ENCODE data around the gene PGAP2. TPM values are rescaled to one million over a fixed set of nuclear protein-coding genes. Genes with fewer than 3 reads are reported as not detected.

The PGAP2 gene
- total RNA-seq, 1 donor from 2014 or later = 21.8 TPM

DNA sequence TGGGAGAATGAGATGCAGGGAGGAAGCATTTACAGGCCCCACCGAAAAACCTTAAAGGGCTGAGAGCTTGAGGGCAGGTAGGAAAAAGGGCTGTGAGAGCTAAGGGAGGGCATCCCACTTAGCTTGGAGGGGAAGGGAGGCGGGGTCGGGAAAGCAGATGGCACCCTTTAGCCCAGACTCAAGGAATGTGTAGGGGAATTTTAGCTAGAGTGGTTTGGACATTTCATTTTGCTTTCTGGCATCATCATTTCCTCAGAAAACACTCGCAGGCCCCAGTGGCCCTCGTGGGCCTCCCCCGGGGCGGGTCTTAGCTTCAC is 46.3 kb downstream of the PGAP2 start:
- intact Hi-C loops (cut with micrococcal nuclease) = loop anchor here (1.0 to 2.0 kb wide), 3 partner anchors 13 to 218 kb away; no protein-coding TSS in a partner anchor

DNA sequence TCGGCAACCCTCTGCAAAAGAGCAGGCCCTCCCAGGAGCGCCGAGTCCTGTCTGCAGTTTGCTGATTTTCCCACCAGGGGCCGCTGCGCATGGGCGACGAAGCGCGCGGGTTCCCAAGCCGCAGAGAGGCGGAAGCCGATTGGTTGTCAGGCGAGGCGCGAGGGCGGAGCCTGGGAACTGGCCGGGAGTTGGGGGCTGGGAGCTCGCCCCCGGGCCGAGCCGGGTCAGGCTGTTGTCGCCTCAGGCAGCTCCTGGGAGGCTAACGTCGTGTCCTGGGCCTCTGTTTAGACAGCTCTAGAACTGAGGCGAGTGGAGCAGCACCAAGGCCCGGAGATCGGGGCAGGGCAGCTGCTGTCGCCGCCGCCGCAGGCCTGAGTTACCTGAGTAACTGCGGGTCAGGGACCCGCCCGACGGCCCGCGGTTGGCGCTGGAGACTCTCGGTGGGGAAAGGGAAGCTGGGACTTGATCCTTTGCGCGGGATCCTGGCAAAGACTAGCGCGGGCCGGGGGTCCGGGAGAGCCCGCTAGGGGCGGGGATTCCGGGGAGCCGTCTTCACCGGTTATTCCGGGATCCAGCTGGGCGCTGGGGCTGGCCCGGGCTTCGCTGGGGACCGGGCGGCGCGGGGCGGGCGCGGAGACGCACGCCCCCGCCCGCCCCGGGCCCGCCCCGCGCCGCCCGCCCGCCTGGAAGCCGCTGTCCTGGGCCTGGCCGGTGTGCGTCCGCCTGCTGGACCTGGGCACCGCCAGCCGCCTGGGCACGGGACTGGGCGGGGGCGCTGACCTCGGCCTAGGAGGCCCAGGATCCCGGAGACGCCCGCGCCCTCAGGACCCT is 46.8 kb downstream of the PGAP2 start, which contains the start of gene STIM1:
STIM1 (plus strand) TSS at position 688 of the 831 bp plus-strand sequence. CDS start 607 bp downstream, outside the sequence.
- intact Hi-C loops (cut with micrococcal nuclease) = loop anchor here (1.0 to 5.0 kb wide), 5 partner anchors 14 to 537 kb away; partner anchors contain the start of genes RRM1 and TRIM21

DNA sequence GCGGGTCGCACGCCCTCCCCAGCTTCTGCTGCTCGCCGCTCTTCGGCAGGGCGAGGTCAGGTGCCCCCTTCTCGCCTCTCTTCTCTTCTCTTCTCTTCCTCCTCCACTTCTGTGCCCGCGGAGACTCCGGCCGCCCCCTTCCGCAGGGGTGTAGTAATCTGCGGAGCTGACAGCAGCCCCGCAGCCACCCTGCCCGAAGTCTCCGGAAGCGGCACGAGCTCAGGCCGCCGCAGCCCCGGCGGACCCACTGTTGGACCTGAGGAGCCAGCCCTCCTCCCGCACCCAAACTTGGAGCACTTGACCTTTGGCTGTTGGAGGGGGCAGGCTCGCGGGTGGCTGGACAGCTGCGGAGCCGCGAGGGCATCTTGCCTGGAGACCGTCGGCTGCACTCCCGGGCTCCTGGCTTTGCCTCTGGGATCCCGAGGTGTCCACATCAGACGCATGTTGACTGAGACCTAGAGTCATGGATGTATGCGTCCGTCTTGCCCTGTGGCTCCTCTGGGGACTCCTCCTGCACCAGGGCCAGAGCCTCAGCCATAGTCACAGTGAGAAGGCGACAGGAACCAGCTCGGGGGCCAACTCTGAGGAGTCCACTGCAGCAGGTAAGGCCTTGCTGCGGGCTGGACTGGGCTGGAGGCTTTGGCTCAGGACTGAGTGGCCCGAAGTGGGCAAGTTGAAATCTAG is 47.6 kb downstream of the PGAP2 start:
- intact Hi-C loops (cut with micrococcal nuclease) = loop anchor here (1.0 to 5.0 kb wide), 3 partner anchors 87 to 536 kb away; partner anchors contain the start of genes RRM1 and TRIM21

DNA sequence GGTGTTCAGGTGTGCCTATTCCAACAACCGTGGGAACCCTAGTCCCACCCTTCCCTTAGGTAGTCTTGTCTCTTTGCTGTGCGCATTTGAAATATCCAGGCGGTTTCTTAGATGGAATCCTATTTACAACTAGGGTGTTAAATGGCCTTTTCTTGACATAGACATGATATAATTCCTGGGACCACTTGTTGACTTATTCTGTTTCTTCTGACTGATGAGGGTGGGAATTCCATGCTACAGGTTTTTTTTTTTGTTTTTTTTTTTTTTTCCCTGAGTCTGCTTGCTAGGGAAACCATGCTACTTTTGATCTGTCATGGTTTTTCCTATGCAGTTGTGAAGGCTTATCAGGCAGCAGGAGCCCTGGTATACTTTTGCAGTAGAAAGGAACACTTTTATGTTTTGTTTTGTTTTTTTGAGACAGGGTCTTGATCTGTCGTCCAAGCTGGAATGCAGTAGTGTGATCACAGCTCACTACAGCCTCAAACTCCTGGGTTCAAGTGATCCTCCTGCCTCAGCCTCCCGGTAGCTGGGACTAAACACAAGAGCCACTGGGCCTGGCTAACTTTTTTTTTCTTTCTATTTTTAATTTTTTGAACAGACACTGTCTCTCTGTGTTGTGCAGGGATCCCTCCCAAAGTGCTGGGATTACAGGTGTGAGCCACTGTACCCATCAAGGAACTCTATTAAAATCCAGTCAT is 48.6 kb downstream of the PGAP2 start:
- intact Hi-C loops (cut with micrococcal nuclease) = loop anchor here (5.0 kb wide), 1 partner anchor 535 kb away; the partner anchor contains the start of gene TRIM21

DNA sequence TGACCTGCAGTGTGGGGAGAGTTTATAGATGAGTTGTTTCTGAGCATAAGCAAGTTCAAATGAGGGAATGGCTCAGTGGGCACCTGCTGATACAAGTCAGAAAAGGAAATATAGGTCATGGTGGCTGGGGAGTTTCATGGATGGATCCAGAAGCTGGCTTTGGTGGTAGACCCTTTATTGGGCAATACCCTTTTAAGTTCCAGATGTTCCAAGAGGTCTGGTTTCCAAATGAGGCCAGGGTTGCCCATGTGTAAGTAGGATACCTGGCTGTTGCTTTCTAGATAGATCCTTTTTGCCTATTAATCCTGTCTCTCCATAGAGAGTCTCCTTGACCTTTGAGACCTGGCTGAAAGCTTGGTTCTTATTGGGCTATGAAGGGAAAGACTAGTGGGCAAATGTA is 49.3 kb downstream of the PGAP2 start:
- intact Hi-C loops (cut with micrococcal nuclease) = loop anchor here (5.0 kb wide), 1 partner anchor 535 kb away; the partner anchor contains the start of gene TRIM21

DNA sequence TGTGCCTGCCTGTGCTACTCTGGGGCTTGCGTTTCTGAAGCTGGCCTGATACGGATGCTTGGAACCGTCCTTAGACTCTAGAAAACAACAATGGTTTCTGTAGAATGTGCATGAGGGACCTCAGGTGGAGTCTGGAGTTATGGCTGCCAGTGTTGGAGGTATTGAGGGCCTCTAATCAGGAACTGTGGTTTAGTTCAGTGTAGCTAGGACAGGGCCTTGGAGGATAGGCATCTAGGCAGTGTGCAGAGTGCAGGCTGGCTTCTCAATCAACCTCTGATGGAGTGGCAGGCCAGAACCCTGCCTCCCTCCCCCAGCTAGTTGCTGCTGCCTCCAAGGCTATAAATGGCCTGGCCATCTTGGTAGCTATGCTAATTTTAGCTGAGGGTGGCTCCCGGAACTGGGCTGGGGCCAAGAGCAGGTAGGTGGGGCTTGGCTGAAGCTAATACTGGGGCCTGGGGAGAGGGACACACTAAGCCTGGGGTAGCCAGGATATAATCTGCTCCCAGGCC is 51.1 kb downstream of the PGAP2 start:
- intact Hi-C loops (cut with micrococcal nuclease) = loop anchor here (5.0 kb wide), 1 partner anchor 533 kb away; the partner anchor contains the start of gene TRIM21

DNA sequence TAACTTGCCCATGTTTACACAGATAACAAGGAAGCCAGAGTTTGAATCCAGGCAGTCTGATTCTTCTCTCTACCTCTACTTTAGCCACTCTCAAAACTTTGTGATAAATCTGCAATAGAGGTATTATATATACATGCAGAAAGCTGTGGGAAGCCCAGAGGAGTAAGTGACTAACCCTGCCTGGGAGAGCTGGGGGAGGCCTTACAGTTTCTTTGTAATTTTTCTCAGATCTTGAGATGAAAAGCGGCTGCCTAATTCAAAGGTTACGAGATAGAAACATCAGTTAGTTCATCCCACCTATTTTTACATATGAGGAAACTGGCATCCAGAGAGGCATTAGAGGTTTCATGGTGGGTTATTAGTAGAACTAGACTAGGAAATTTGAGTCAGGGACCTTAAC is 52.0 kb downstream of the PGAP2 start:
- intact Hi-C loops (cut with micrococcal nuclease) = loop anchor here (2.0 kb wide), 1 partner anchor 18 kb away; no protein-coding TSS in a partner anchor

DNA sequence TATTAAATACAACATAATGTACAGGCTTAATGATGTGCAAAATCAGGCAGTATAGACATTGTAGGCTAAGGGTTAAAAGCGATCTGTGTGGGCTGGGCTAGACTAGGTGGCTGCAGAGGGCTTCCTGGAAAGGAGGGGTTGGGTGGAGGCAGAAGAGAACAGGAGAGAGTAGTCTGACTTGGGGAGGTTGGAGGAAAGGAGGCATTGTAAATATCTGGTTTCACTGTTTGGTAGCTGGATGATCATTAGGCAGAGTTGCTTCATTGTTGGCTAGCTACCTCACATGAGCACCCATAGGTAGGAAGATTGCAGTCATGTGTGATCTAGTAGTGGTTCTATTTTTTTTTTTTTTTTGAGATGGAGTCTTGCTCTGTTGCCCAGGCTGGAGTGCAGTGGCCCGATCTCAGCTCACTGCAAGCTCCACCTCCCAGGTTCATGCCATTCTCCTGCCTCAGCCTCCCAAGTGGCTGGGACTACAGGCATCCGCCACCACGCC is 52.6 kb downstream of the PGAP2 start:
- intact Hi-C loops (cut with micrococcal nuclease) = loop anchor here (2.0 kb wide), 1 partner anchor 18 kb away; no protein-coding TSS in a partner anchor

DNA sequence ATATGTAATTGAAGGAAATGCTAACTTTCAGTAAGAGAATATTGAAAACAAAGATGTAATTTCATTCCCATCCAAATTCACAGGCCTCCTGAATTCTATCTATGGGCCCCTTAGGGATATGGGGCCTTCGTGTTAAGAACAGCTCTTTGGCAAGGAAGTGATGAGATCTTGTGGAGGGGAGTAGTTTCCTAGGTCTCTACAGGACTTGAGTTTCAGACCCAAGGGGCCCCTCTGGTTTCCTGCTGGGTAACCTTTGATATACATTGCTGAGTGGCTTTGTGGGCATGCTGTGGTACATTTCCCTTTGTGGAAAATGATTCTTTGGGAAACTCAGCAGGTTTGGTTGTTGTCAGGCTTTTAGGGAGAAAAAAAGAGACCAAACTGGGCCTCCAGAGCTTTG is 53.3 kb downstream of the PGAP2 start:
- intact Hi-C loops (cut with micrococcal nuclease) = loop anchor here (2.0 kb wide), 1 partner anchor 17 kb away; no protein-coding TSS in a partner anchor

DNA sequence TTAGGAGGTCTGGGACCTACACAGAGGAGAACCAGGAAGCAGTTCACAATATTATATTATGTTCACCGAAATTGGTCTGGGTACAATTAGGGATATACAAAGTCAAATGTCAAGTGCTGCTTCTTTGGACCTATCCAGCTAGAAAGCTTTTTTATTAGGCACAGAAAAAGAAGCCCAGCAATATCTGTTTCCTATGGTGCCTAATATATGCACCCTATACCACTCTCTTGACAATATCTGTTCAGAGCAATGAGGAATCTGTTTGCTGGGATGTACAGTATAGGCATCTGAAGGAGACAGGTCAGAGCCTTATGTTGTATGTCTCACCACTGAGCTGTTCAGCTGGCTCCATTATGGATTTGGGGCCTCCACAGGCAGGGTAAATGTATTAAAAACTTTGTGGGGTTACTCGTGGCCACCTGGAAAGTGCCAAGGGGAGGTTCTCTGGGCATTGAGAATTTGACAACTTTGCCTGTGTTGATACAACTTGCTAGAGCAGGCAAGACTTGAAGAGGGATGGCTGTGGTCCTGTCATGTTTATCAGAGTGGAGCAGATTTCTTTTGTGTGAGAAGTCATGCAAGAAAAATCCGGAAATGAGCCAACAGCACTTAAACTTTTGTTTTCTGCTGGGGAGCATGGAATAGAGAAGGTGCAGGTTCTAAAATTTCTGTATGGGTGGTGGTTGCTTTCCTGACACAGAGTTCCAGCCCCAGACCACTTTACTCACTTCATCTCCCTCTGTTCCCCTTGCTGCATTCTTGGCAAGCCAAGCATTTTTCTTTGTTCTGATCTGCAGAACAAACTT is 57.2 kb downstream of the PGAP2 start:
- intact Hi-C loops (cut with micrococcal nuclease) = loop anchor here (2.0 kb wide), 1 partner anchor 51 kb away; no protein-coding TSS in a partner anchor

DNA sequence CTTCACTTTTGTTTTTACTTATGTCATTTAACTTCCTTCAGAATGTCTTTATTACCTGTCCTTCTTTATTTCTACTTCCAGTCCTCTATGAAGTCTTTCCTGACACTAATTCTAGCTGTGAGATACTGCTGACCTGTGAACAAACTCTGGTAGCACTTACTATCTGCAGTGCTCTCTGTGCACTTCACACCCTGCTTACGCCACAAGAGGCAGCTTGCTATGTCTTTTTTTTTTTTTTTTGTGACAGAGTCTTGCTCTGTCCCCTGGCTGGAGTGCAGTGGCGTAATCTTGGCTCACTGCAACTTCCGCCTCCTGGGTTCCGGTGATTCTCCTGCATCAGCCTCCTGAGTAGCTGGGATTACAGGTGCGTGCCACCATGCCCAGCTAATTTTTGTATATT is 57.8 kb downstream of the PGAP2 start:
- intact Hi-C loops (cut with micrococcal nuclease) = no loop called here

DNA sequence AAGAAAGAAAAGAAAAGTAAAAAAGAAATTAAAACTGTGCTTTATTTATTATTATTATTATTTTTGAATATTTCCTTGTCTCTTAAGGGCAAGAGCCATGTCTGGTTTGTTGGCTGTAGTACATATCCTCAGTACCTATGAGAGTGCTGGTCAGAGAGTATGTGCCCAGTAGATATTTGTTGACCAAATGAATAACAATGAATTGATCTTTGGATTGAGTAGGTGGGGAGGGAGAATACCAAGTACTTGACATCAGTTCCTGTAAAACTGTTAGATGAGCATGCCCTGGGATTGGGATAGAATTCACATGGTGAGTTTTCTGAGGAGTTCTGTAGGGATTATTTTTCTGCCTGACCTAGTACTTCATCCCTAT is 58.5 kb downstream of the PGAP2 start:
- intact Hi-C loops (cut with micrococcal nuclease) = no loop called here

DNA sequence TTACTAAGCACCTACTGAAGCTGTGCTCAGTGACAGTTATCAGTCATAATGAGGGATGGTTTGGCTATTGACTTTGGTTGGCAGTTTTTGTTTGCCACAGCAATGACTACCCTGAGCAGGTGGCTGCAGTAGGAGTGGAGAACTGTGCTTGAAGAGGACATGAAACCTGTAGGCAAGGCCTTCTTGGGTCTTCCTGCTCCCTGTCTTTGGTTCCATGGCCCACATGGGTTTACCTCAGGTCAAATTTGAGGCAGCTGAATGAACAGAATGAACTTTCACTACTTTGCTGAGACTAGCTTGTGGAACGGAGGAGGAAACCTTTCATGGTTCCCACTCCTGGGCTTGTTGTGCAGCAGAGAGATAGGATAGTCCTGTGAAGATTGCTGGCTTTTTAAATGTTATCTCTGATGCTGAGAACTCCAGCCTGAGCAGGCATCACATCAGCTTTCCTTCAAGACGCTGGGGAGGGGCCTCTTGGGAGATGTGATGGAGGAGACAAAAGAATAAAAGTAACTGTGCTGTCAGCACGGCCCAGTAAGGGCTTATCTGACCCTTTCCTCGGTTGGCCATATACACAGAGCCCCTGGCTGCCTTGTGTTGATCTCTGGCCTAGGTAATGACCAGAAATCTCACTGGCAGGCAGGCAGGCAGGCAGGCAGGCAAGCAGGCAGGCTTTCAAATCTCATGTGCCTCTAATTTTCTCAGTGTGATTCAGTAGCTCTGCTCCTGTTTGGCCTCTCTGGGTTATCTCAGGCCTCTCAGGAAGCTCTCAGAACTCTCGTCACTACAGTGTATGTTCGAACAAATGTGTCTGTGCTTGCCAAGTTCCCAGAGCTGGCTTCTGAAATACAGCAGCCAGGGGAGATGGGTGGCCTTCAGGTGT is 59.1 kb downstream of the PGAP2 start:
- intact Hi-C loops (cut with micrococcal nuclease) = no loop called here

DNA sequence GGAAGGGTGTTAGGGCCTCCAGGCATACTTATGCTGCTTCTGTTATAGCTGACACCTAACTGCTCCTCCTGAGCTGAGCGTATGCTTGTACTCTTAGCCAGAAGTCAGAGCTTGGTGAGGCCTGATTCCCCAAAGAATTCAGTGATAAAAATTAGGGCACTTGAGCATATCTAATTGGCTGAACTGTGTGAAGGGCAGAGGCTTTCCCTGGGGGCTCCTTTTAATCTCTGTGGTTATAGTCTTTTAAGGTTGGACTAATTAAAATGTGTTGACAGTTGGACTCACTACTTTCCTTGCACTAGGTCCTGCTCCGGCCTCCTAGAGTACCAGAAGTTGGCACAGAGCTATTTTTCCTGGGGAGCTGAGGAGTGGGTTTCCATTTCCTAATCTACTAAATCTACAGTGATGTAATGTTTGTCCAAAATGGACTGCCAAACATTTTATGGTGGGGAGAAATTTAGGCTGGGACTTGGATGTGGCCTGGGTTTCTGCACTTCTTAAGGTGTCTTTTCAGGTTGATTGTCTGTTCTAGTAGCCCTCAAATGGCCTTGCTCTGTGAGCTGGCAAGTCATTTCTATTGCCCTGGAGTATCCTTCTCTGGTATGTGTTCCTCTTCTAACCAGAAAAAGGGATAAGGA is 65.5 kb downstream of the PGAP2 start:
- intact Hi-C loops (cut with micrococcal nuclease) = no loop called here

All from T-helper 2 cell treated with Interferon-gamma antibody and Interleukin-4, amounts not matched to agents 100 ng/mL and 5 ng/mL, for 36 hours (primary cell).